Thymus (tissue), 11 donors: ENCODE measurements around the gene IRX5. TPM values are rescaled to one million over a fixed set of nuclear protein-coding genes. Genes with fewer than 3 reads are reported as not detected.

ENCODE experiments used
- DNase-seq, 9 donors: peaks; one replicate each; pipeline ENCODE4 v3.0.0-alpha.2; 2013; ENCODE audit warnings: low spot score in 9 of 9, low read depth in 6 of 9, missing footprints in 1 of 9
- H3K27ac ChIP-seq, 2 donors: one replicate each; pipeline ENCODE4 v1.5.1; 2013; ENCODE audit warnings: control low read depth in 1 of 2, low read depth in 1 of 2, low read length in 1 of 2, mild to moderate bottlenecking in 1 of 2, moderate library complexity in 1 of 2
- H3K27me3 ChIP-seq, 2 donors: one replicate each; pipeline ENCODE4 v1.5.1; 2013; ENCODE audit warnings: low read length in 1 of 2; ENCODE audit not compliant: control insufficient read depth in 2 of 2, insufficient read depth in 1 of 2
- H3K36me3 ChIP-seq, 2 donors: one replicate each; pipeline ENCODE4 v1.5.1; 2013; ENCODE audit warnings: low read length in 1 of 2, mild to moderate bottlenecking in 1 of 2, moderate library complexity in 1 of 2; ENCODE audit not compliant: control insufficient read depth in 2 of 2, insufficient read depth in 2 of 2
- H3K4me1 ChIP-seq, 2 donors: one replicate each; pipeline ENCODE4 v1.5.1; 2013; ENCODE audit warnings: low read length in 2 of 2; ENCODE audit not compliant: control insufficient read depth in 2 of 2, insufficient read depth in 2 of 2
- H3K4me3 ChIP-seq, 2 donors: one replicate each; pipeline ENCODE4 v1.5.1; 2013; ENCODE audit warnings: low read length in 2 of 2, control low read depth in 1 of 2, mild to moderate bottlenecking in 1 of 2
- H3K9me3 ChIP-seq, 2 donors: one replicate each; pipeline ENCODE4 v1.5.1; 2013; ENCODE audit warnings: low read length in 1 of 2, mild to moderate bottlenecking in 1 of 2; ENCODE audit not compliant: control insufficient read depth in 2 of 2, insufficient read depth in 1 of 2
- WGBS: extraction: QIAGEN DNeasy Blood & Tissue Kit; methylation state at CpG from one replicate; pipeline ENCODE4 v1.1.7; 2013; 5-methylcytosine and 5-hydroxymethylcytosine counted together
- polyA plus RNA-seq: library from polyadenylated mRNA; stranded (reverse); fragments of 200-250 nt; gene quantifications from one replicate; pipeline ENCODE4 v1.2.3, GENCODE V29; 2013
- total RNA-seq: library from RNA; stranded (reverse); fragments of 120-200 nt; gene quantifications from one replicate; pipeline ENCODE4 v1.2.4, GENCODE V29; 2013
- donor health status: healthy.

IRX5 gene
- total and polyA plus RNA-seq, 2 donors = 0.61 to 0.87 TPM

DNA sequence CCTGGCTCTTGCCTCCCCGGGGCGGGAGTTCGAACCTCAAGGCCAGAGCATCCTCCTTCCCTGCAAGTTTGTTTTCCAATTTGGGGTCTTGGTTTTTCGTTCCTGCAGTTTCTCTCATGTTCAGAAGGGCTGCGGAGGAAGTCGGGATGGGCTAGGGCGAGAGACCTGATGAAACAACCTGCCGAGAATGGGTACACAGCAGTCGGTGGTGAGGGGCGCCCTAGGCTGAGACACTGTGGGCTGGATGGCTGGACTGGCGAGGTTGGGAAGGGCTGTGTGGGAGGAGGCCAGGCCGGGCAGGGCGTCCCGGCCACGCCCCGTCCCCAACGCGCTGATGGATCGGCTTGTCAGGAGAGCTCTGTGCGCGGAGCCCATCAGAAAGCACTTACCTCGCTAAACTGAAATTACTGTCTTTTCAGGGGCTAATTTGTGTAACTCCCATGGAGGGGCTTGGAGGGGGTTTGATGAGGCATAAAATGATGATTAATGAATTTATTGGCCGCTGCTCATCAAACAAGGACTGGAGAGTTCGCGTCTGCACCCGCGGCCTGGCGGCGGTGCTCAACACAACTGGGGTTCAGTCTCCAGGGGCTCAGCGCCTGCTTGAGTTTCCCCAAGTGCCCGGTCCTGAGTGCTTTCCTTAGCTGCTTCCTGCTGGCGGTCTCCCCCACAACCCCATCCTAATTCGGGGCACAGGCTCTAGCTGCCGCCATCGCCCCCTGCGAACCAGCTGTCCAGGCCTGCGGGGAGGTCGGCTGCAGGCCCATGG is 9.0 kb downstream of the IRX5 start:
- DNase-seq = peak in 1 of 9 donors; percentile 40
- Histone ChIP-seq H3K4me1 (peaks cover 5 to 29% of the 10 kb centered on the region in 2 donors), H3K27me3 (peaks cover 71 to 97% of the 10 kb centered on the region in 2 donors), H3K27ac (no peak overlapping the region), H3K9me3 (no peaks in the 10 kb centered on the region), H3K36me3 (no peaks in the 10 kb centered on the region), H3K4me3 (no peak overlapping the region)
- WGBS = 15% methylated on average over 38 of the region's 38 CpGs

GRCh38 chr16:54940279-54940604 is 9.6 kb downstream of the IRX5 start:
- no peak for DNase-seq
- H3K4me1 ChIP-seq = peaks cover 5 to 29% of the 10 kb centered on the region in 2 donors
- H3K27me3 ChIP-seq = peaks cover 66 to 97% of the 10 kb centered on the region in 2 donors
- no peaks in the 10 kb centered on the region for H3K36me3 ChIP-seq
- no peak overlapping the region for H3K4me3 ChIP-seq
- no peak overlapping the region for H3K27ac ChIP-seq
- 49% methylated on average over 4 of the region's 4 CpGs for WGBS
- no peaks in the 10 kb centered on the region for H3K9me3 ChIP-seq

- H3K27ac ChIP-seq = no peak overlapping the region
- peaks cover 0 to 14% of the 10 kb centered on the region in 2 donors for H3K4me1 ChIP-seq
- no peaks in the 10 kb centered on the region for H3K9me3 ChIP-seq
- H3K4me3 ChIP-seq = no peak overlapping the region
- no peak for DNase-seq
- peaks cover 44 to 84% of the 10 kb centered on the region in 2 donors for H3K27me3 ChIP-seq
- 92% methylated on average over 2 of the region's 2 CpGs for WGBS
- no peaks in the 10 kb centered on the region for H3K36me3 ChIP-seq
Measured at GRCh38 chr16:54942353-54942943, 11.8 kb downstream of the IRX5 start.

GRCh38 chr16:54944002-54944401 is 13.3 kb downstream of the IRX5 start:
- no peaks in the 10 kb centered on the region for H3K9me3 ChIP-seq
- no peaks in the 10 kb centered on the region for H3K4me1 ChIP-seq
- 68% methylated on average over 1 of the region's 1 CpG for WGBS
- DNase-seq = no peak
- H3K36me3 ChIP-seq = no peaks in the 10 kb centered on the region
- no peak overlapping the region for H3K4me3 ChIP-seq
- no peak overlapping the region for H3K27ac ChIP-seq
- H3K27me3 ChIP-seq = peaks cover 28 to 77% of the 10 kb centered on the region in 2 donors

GRCh38 chr16:54945063-54945462 is 14.4 kb downstream of the IRX5 start:
- no peak overlapping the region for H3K4me3 ChIP-seq
- DNase-seq = no peak
- no peaks in the 10 kb centered on the region for H3K36me3 ChIP-seq
- H3K27me3 ChIP-seq = peaks cover 18 to 74% of the 10 kb centered on the region in 2 donors
- H3K4me1 ChIP-seq = no peaks in the 10 kb centered on the region
- WGBS = 75% methylated on average over 7 of the region's 7 CpGs
- H3K9me3 ChIP-seq = no peaks in the 10 kb centered on the region
- H3K27ac ChIP-seq = no peak overlapping the region

GRCh38 chr16:54946909-54947308 is 16.2 kb downstream of the IRX5 start:
- 86% methylated on average over 3 of the region's 3 CpGs for WGBS
- H3K36me3 ChIP-seq = no peaks in the 10 kb centered on the region
- peaks cover 4 to 55% of the 10 kb centered on the region in 2 donors for H3K27me3 ChIP-seq

DNA sequence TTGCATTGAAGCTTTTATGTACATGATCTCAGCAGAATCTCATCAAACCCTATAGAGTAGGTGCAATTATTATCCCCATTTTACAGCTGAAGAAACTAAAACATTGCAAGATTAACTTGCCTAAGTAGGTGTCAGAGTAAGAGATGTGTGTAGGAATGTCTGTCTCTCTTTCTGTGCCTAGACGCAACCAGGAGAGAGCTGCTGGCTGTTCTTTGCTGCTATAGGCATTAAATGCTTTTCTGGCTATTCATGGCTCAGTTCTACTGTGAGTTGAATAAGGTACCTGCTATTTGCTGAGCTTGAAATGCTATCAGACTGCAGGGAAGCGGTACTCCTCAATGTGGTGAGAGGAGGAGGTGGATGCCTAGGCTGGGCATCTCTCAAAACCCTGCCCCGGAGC is 17.0 kb downstream of the IRX5 start:
- Histone ChIP-seq H3K4me1 (no peaks in the 10 kb centered on the region), H3K27ac (no peak overlapping the region), H3K9me3 (no peaks in the 10 kb centered on the region), H3K4me3 (no peak overlapping the region), H3K27me3 (peaks cover 4 to 49% of the 10 kb centered on the region in 2 donors), H3K36me3 (no peaks in the 10 kb centered on the region)
- no peak for DNase-seq
- WGBS = 92% methylated on average over 3 of the region's 3 CpGs

More at GRCh38 chr16:54946909-54947308, 16.2 kb downstream of the IRX5 start:
- H3K4me3 ChIP-seq = no peak overlapping the region
- no peaks in the 10 kb centered on the region for H3K4me1 ChIP-seq
- no peaks in the 10 kb centered on the region for H3K9me3 ChIP-seq
- no peak overlapping the region for H3K27ac ChIP-seq
- DNase-seq = no peak

DNA sequence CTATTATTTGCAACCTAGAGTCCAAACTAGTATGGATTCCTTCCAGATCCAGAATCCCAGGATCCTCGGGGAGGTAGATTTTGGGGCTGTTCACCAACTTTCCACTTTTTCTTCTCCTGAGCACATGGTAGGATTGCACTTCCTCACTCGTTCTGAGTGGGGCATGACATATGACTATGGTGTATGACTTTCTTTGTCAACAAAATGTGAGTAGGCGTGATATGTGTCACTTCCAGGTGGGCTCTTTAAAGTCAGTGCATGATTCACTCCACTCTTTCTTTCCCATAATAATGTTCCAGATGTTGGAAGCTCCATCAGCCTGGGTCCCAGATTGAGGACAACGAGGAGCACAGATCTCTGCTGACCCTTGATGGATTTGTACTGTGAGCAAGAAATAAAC is 21.5 kb downstream of the IRX5 start:
- Histone ChIP-seq H3K9me3 (no peaks in the 10 kb centered on the region), H3K36me3 (no peaks in the 10 kb centered on the region), H3K4me3 (no peak overlapping the region), H3K27ac (no peak overlapping the region), H3K27me3 (peaks cover 0 to 17% of the 10 kb centered on the region in 2 donors), H3K4me1 (no peaks in the 10 kb centered on the region)
- no peak for DNase-seq
- 71% methylated on average over 4 of the region's 4 CpGs for WGBS

DNA sequence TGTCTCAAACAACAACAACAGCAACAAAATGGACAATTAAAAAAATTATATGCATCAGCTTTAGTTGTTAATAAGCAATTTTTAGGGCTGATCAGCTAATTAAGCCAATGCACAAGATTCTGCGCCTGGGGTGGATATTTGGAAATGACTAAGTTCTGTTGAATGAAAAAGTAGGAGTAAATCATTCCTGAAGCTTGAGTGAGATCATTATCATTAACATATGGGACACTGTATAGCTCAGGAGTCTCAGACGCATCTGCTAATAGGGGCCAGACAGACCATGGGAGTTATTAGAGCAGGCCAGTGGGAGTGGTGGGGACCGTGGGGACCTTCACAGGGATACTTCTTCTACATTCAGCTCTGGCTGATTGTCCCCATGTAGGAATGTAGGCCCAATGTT is 22.8 kb downstream of the IRX5 start:
- no peak overlapping the region for H3K27ac ChIP-seq
- WGBS = 89% methylated on average over 3 of the region's 3 CpGs

More for the DNA sequence above, 22.8 kb downstream of the IRX5 start:
- DNase-seq = no peak
- Histone ChIP-seq H3K36me3 (no peaks in the 10 kb centered on the region), H3K27me3 (peaks cover 0 to 13% of the 10 kb centered on the region in 2 donors), H3K4me3 (no peak overlapping the region), H3K4me1 (no peaks in the 10 kb centered on the region), H3K9me3 (no peaks in the 10 kb centered on the region)
